GM19099 (cell line): ENCODE measurements around the gene FBN2.

ENCODE experiments used
- POLR2A ChIP-seq: IDR thresholded peaks from 3 replicates; pipeline ENCODE4 v1.6.1; 2011; ENCODE audit warnings: low read depth; ENCODE audit not compliant: insufficient read length; ENCODE audit errors: extremely low read depth

The FBN2 gene

DNA sequence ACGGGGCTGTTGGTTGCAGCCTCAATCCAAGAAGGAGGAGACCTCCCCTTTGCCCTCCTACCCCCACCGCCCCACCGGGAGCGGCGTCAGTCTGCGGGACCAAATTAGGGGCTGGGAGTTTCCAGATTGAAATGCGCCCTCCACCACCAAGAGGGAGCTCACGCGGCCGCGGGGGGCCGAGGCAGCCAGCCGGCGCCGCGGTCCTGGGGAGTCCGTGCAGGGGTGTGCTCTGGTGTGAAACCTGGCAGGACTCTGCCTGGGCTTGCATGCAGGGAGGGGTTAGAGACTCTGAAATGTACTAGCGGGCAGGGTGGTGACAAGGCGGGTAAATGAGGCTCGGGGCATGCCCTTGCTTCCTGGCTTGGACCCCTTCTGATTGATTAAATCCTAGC is 989 bp upstream of the FBN2 start:
- no peak for TF ChIP-seq POLR2A

DNA sequence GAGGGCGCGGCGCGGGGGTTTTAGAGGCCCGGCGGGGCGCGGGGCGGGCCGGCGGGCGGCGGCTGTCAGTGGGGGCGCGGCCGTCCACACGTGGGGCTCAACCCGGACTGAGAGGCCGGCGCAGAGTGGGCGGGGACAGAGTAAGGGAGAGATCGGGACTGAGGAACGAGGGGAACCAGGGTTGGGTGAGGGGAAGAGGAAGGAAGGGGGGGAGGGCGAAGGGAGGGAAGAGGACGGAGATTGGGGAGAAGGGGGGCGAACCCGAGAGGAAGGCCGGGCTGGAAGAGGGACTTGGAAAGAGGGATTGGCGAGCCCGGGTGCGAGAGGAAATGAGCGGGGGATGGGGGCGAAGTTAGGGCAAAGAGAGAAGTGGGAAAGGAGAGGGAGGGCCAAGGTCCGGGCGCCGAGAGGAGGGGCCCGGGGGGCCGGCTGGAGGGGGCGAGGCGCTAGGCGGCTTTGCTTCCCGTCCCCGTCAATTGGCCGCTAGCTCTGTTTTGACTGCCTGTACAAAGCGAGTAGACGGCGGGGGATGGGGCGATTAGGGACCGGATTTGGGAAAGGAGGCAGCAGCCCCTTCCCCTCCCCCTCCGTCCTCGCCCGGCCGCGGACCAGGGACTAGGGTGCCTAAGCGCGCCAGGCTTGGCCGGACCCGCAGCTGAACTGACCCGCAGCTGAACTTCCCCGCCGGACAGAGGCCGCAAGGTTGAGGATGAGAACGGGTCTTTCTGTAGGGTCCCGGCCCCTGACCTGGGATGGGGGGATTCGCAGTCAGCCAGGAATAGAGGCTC is 399 bp upstream of the FBN2 start:
- no peak for TF ChIP-seq POLR2A

DNA sequence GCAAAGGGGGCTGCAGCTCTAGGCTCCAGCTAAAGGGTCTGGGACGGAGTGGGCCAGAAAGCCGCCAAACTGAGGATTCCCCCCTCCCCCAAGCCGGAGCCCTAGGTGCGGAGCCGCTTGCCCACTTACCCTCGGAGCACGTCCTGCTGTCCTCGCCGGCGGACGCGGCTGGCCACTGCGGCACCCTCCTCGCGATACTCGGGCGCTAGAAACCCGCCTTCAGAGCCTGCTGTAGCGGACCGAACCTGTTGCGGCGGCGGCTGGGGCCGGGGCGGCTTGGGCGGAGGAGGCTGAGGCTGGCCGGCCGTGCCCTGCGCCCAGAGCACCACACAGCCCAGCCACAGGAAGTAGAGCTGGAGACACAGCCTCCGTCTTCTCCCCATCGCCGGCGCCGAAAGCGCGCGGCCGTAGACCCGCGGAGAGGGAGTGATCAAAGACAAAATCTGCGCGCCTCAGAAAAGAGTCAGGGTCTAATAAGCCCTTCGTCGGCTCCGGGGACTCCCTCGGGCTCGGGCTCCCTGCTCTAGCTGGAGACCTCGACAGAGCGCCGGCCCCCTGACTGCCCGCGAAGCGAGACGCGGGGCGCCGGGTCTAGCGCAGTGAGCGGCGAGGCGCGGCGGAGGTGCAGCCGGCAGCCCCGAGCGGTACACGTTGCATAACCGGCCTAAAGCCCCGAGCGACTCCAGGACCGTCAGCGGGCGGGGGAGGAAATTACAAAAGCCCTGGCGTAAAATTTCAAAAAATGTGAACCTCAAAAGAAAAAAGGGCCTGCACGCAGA is 635 bp downstream of the FBN2 start:
- no peak for TF ChIP-seq POLR2A

DNA sequence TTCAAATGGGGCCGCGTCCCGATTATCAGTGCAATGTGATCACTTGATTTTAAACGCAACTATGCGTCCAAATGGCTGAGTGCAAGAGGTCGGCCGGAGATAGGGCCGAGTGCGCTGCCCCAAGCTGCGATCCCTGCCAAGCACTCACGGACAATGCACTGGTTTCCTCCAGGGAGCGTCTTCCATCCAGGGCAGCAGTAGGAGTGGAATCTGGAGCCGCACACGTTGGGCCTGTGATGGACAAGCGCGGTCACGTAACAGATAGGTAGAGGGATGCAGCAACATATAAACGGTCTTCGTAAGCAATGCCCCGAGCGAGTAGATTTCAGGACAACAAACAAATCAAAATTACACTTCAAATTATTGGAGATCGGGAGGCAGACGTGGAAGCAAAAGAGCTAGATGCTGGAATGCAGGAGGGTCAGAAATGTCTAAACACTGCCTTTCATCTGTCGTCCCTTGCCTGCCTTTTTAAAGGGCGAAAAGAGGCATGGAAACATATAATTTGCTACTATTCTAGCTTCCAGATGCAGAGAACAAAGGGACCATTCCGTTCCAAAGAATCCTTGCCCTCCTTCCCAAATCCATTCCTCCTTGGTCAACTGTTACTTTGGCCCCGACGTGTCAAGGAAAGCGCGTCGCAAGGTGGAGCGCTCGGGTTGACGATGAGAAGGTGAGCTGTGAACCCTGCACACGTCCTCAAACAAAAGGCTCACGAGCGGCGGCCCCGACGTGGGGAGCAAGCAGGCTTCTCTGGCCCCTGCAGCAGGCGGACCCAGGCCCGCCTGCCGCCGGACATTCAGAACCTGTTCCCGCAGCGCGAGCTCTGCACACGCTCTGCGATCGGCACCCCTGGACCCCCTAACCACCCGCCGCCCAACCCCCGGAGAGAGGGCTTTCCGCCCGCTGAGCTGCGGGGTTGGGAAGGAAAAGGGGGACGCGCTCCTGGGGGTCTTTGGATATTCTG is 1.5 kb downstream of the FBN2 start:
- TF ChIP-seq POLR2A = no peak

DNA sequence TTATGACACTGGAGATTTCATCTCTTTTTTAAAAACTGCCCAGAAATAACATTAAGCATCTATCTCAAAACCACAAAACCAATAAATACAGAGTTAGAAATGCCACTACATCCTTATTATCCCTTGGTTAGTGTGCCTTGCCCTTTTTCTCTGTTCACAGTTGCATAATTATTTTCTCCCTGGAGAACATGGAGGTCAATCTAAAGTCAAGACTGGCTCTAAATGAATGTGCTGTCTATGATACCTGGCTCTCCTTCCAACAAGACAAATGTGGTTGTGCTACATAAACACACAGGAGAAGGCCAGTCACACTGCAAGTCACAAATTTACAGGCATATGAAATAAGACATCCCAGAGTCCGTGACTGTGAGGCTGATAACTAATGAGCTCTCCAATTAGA is 2.8 kb downstream of the FBN2 start:
- TF ChIP-seq POLR2A = no peak

DNA sequence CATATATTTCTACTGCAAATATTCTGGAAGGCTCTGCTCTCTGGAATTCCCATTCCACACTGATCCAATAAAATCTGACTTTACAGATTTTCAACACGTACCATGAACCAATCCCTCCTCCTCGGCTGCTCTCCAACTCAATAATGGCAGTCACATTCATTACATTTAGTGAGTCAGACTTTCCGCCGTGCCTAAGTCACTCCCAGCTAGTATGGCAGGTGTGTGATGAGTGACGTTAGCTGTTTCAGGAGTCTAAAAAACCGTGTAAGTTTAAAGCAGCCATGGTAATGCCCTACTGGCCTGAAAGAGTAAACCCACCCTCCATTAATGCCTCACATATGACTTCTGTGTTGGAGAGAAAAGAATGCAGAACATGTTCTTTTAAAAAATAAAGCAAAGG is 3.3 kb downstream of the FBN2 start:
- no peak for TF ChIP-seq POLR2A

DNA sequence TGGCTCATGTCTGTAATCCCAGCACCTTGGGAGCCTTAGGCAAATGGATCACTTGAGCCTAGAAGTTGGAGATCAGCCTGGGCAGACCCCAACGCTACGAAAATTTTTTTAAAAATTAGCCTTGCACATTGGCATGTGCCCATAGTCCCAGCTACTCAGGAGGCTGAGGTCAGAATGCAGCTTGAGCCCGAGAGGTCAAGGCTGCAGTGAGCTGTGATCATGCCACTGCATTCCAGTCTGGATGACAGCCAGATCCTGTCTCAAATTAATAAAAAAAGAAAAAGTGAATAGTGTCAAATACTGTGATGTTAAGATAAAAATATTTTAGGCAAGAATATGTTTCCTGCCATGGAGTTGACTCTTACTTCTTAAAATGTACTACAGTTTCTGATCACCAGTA is 5.3 kb downstream of the FBN2 start:
- TF ChIP-seq POLR2A = no peak

DNA sequence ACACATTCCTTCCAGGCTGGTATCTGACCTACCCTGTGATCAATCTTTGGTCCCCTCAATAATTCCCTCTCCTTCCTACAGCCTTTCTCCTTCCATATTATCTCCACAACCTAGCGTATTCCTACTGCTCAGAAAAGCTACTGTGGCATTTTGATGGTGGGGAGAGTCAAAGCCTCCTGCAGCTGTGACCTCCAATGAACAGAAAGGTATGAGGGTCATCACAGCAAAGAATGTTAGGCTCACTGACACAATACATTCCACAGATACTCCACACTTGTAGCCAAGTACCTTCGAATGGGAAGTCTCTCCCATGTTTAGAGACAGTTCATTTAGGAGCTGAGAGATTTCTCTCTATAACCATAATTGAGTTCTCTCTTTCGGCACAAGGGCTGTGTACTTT is 5.9 kb downstream of the FBN2 start:
- TF ChIP-seq POLR2A = no peak

DNA sequence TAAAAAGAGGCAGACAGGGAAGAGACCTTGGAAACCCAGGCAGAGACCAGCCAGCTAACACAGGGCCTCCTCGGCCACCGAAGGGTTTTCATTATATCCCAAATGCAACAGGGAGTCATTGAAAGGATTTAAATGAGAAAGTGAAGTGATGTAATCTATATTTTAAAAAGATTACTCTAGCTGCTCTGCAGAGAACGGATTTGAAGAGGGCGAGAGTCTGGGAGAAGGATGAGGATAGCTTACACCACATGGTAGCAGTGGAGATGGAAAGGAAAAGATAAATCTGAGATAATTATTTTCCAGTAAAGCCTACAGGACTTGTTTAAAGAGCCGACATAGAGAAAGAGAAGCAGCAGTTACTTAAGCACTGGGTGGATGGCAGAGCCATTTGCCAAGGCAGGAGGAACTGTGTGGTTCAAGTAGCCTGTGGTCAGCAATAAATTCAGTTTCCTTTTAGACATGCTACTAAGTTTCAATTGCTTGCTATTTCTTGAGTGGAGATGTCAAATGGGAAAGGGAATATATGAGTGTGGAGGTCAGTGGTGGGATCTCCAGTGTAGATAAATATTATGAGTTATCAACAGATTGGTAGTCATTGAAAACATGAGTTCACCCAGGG is 9.3 kb downstream of the FBN2 start:
- no peak for TF ChIP-seq POLR2A

DNA sequence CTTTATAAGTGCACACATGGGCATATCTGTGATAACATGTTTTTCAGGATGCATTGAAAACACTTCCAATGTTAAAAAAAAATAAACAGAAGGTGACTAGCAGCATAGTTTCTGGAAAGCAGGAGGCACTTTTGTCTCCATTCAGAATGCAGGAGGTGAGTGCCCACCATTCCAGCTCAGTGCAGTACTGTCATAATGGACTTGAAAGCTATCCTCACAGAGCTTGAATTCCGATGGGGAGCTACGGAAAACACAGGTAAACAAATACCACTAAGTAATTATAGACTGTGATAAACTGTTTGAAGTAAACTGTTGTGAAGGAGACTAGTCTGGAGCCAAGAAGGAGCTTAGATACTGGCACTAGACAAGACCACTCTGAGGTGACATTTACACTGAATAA is 9.9 kb downstream of the FBN2 start:
- TF ChIP-seq POLR2A = no peak

DNA sequence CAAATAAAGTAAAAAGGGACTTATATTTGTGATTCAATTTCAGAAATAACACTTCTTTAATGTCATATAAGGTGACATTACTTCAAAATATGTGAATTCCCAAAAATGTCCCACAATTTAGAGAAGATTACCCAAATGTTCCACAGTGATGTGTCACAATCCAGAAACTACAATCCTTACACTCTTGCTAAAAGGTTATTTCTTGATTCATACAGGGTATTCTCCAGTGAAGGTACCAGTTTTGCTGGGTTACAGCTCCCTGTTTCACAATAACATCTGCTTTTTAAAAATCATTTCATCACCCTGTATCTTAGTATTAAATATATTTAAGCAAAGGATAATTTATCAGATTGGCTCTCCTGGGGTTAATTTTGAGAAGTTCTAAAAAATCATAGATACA is 11.0 kb downstream of the FBN2 start:
- TF ChIP-seq POLR2A = no peak

DNA sequence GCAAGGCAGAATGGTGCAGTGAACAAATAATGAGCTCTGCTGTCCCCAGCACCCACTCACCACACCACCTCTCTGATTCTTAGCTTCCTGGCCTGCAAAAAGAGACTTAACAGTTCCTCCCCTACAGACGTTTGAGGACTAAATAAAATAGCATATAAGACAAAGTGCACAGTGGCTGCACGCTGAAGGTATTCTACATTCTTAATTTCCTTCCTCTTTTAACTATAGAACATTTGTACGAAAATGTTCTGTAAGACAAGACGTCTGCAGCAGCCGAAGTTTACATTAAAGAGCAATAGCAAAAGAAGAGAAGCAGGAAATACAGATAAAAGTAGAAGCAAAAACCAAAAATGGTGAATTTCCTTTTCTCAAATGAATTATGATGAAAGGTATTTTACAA is 15.7 kb downstream of the FBN2 start:
- TF ChIP-seq POLR2A = no peak

DNA sequence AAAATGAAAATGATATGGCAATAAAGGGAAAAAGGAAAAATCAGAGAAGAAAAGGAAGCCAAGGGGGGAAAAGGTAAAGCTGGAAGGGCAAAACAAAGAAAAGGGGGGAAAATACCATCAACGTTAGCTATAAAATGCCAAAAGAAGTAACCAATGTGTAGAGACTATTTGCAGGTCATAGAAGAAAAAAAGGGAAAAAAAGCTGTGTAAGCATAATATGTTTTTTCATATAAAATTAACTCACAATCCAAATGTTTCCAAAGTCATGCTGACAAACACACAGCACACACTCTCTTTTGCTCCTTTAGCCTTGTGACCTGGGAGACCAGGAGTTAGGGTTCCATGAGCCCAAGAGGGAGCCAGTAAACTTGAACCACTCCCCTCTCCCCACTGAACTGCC is 18.2 kb downstream of the FBN2 start:
- no peak for TF ChIP-seq POLR2A

DNA sequence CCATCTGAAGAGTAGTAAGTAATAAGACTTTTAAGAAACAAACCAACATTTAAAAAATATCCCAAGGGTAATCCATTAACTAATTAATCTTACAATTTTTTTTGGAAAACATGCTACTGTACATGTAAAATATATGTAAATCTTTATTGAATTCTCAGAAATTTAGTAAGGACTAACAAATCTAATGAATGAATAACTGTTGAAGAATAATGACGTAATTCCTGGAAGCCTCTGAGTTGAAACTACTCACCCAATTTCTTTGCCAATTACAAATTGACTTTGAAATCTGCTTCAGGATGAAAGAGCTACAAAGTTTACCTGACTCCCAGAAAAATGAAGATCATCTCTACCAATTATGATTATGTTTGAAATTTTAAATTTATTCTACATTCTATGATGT is 21.1 kb downstream of the FBN2 start:
- no peak for TF ChIP-seq POLR2A

DNA sequence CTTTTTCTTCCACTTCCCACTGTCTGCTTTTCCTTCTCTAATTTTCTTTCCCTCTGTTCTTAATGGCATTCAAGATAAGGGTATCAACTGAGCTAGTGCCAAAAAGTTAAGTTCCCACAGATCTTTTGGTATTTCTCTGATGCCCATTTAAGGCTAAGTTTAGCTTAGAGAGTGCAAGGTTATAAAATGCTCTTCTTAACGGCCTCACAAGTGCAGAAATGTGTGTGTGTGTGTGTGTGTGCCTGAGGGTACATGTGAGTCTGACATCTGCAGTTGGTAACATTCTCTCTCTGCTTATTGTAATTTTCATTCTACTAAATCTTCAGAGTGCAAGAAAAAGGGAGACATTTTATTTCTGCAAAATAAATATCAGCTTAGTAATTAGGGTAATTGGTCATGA is 24.2 kb downstream of the FBN2 start:
- TF ChIP-seq POLR2A = no peak
